GM12891 (cell line): ENCODE results near the gene KCNK16.

Experiments used
- DNase-seq: peaks from one replicate; pipeline ENCODE4 v3.0.0; 2011; ENCODE audit warnings: low spot score; ENCODE audit not compliant: insufficient read length
- FAIRE-seq: peaks from 2 replicates; lab custom pipeline; 2011; peaks lifted over from hg19 to GRCh38; lab: Jason Lieb, UNC
- PAX5 ChIP-seq: IDR thresholded peaks from 2 replicates; pipeline ENCODE4 v1.6.1; 2011; ENCODE audit warnings: low read length, moderate library complexity, mild to moderate bottlenecking; ENCODE audit not compliant: insufficient read depth, severe bottlenecking
- POLR2A ChIP-seq: IDR thresholded peaks from 2 replicates; pipeline ENCODE4 v1.6.1; 2011; ENCODE audit warnings: low read depth, low read length, control low read depth
- POLR2AphosphoS5 ChIP-seq: IDR thresholded peaks from 2 replicates; pipeline ENCODE4 v1.6.1; 2011; ENCODE audit warnings: low read depth, low read length, control low read depth
- POU2F2 ChIP-seq: IDR thresholded peaks from 2 replicates; pipeline ENCODE4 v1.6.1; 2011; ENCODE audit warnings: low read depth, mild to moderate bottlenecking, control low read depth, low read length, moderate library complexity
- SPI1 ChIP-seq: IDR thresholded peaks from 2 replicates; pipeline ENCODE4 v1.6.1; 2011; ENCODE audit warnings: low read depth, low read length, control low read depth
- TAF1 ChIP-seq: IDR thresholded peaks from 2 replicates; pipeline ENCODE4 v1.6.1; 2011; ENCODE audit warnings: low read depth, low read length, control low read depth

KCNK16 gene

GRCh38 chr6:39268171-39268570, 54.3 kb downstream of the KCNK16 start:
- no peak for FAIRE-seq
- no peak for DNase-seq
- no peak for TF ChIP-seq PAX5
- TF ChIP-seq POU2F2 = no peak

DNA sequence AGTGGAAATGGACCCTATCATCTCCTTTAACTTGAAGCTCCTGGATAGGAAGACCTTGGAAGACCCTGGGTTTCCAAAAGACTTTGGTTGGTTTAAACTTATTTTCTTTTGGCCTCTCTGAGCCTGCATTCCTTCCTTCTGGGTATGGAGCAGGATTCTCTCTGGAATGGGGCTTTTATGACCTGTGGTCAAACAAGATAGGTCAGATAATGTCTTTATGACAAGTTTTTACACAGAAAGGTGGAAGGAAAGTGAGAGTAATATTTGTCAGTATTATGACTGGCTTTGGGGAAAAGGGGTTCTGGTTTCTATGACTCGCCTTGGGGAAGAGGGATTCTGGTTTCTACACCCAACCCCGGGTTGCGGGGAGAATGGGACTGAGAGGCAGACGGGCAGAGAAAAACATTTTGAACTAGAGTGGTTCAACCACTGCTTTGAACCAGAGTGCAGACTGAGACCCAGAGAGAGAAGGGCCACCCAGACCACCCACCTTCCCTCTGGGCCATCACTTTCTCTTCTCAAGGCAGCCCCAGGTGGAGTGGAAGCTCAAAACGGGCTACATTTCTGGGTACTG, 55.6 kb downstream of the KCNK16 start:
- FAIRE-seq (no peak), DNase-seq (no peak)
- no peak for TF ChIP-seq POU2F2
- TF ChIP-seq POLR2AphosphoS5 = no peak
- no peak for TF ChIP-seq POLR2A
- no peak for TF ChIP-seq TAF1
- TF ChIP-seq PAX5 = no peak
- TF ChIP-seq SPI1 = no peak

GRCh38 chr6:39266375-39266774, 56.1 kb downstream of the KCNK16 start:
- FAIRE-seq (no peak), DNase-seq (no peak)
- TF ChIP-seq POU2F2 (no peak), POLR2AphosphoS5 (no peak), SPI1 (no peak), PAX5 (no peak), POLR2A (no peak), TAF1 (no peak)
